HG03196 (cell line): ENCODE data around the gene IZUMO1.

Experiments used
- ATAC-seq: cut with Tn5 transposase; IDR thresholded peaks from one replicate; pipeline ENCODE4 v1.9.1; 2021; ENCODE audit not compliant: unreplicated experiment

Gene IZUMO1

GRCh38 chr19:48757741-48758144 is 11.0 kb upstream of the IZUMO1 start:
- no peak for ATAC-seq

DNA sequence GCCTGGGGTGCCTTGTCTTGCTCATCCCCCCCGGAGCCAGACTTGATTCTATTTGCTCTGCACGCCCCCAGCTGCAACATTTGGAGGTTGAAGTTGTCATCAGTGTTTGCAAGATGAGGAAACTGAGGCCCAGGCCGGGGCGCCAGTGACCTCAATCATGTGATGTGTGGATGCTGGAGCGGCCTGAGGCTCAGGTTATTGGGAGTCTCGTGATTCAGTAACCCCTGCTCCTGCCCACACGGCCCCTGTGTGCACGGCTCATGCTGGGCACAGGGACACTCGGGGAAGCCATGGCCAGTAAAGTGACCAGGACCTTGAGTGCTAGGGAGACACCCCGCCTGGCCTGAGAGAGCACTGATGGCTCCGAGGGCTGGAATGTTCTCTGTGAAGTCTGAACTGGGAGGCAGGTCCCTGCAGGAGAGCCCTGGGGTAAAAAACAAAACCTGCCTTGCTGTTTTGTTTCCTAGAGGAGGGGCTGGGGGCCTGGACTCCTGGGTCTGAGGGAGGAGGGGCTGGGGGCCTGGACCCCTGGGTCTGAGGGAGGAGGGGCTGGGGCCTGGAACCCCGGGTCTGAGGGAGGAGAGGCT is 10.5 kb upstream of the IZUMO1 start:
- ATAC-seq = no peak

GRCh38 chr19:48756686-48757085 is 10.0 kb upstream of the IZUMO1 start:
- ATAC-seq = no peak

GRCh38 chr19:48756212-48756611 is 9.5 kb upstream of the IZUMO1 start:
- ATAC-seq = no peak

GRCh38 chr19:48755787-48756186 is 9.1 kb upstream of the IZUMO1 start:
- ATAC-seq = no peak

DNA sequence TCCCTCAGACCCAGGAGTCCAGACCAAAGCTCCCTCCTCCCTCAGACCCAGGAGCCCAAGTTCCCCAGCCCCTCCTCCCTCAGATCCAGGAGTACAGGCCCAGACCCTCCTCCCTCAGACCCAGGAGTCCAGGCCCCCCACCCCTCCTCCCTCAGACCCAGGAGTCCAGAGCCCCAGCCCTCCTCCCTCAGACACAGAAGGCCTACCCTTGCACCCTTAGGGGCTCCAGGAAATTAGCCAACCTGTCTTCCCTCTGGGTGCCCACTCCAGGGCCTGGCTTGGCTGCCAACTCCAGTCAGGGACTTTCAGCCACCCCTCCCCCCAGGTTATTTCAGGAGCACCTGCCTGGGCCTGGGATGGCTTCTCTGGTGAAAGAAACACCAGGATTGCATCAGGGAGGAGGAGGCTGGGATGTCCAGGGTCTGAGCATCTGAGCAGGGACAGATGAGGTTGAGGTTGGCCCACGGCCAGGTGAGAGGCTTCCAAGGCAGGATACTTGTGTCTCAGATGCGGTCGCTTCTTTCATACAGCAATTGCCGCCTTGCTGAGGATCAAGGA is 8.5 kb upstream of the IZUMO1 start, which contains the start of gene FGF21:
FGF21 (plus strand) TSS at position 441 of the 558 bp plus-strand sequence. CDS start 713 bp downstream, outside the sequence.
- ATAC-seq = no peak

GRCh38 chr19:48752496-48753365 is 6.0 kb upstream of the IZUMO1 start, which contains the start of gene FUT1:
Gene FUT1 (minus strand): TSS chr19:48752641. CDS start chr19:48751281, 1,360 bp downstream.
- ATAC-seq = no peak

DNA sequence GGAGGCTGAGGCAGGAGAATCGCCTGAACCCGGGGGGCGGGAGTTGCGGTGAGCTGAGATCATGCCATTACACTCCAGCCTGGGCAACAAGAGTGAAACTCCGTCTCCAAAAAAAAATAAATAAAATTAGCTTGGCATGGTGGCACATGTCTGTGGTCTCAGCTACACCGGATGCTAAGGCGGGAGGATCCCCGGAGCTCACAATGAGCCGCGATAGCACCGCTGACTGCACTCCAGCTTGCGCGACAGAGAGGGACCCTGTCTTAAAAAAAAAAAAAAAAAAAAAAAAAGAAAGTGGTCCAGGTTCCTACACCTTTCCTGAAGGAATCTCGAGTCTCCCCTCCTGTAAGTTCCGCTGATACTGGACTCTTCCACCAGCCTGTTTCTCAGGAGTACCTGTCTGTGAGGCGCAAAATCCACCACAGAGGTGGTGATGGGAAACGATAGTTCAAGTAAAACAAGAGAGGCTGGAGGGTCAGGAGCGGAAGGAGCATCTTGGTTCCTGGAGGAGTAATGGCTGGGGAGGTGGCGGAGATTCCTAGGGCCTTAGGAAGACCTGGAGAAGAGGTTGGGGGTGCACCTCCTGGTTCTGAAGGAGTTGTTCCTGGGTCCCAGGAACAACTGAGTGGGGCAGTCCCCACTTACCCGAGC is 5.3 kb upstream of the IZUMO1 start:
- ATAC-seq = no peak

DNA sequence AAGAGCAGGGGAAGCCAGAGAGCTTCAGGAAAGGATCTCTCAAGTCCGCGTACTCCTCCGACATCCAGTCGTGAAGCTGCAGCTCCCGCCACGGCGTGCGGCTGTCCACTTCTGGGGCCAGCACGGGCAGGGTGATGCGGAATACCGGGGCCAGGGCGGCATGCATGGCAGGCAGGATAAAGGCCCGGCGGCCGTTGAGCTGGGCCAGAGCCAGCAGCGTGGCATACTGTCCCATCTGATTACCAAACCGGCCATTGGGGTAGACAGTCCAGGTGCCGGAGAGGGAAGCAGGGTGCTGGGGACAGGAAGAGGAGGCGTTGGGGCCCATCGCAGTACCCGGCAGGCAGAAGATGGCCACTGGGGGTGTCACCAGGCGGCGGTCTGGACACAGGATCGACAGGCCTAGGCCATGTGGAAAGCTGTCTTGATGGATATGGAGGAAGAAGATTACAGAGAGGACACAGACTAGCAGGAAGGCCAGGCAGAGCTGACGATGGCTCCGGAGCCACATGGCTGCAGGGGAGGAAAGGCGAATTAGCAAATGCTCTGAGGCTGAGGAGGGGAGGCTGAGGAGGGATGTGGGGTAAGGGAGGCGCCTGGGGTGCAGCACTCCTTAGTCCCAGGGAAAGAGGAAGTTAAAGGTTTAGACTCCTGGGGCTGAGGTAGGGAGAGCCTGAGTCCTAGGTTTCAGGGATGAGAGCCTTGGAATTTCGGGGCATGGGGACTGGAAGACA is 4.2 kb upstream of the IZUMO1 start:
- ATAC-seq = no peak

GRCh38 chr19:48750351-48750750 is 3.6 kb upstream of the IZUMO1 start:
- no peak for ATAC-seq

DNA sequence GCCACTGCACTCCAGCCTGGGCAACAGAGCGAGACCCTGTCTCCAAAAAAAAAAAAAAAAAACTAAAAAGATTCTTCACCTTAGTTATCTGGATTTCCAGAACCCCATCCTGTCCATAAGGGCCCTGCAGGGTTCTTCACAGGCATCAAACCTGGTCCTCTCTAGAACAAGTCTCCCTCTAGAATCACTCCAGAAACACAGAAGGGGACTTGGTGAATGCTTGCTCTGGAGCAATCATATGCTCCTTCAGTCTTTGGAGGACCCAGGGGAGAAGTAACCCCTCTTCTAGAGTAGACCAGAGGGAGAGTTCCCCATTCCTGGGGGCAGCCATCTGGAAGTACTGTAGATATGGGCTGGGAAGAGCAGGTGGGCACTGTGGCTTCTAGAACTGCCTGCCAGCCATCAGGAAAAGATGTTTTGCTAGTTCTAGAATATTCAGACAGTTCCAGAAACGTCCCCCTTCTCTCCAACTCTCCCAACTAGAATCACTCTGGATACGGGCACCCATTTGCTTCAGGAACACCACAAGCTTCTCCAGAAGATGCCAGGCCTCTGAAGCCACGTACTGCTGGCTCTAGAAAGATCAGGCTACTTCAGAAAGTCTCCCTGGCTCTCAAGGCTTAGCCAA is 3.0 kb upstream of the IZUMO1 start:
- ATAC-seq = no peak

- no peak for ATAC-seq
Observed at GRCh38 chr19:48746110-48746509, 599 bp downstream of the IZUMO1 start.

DNA sequence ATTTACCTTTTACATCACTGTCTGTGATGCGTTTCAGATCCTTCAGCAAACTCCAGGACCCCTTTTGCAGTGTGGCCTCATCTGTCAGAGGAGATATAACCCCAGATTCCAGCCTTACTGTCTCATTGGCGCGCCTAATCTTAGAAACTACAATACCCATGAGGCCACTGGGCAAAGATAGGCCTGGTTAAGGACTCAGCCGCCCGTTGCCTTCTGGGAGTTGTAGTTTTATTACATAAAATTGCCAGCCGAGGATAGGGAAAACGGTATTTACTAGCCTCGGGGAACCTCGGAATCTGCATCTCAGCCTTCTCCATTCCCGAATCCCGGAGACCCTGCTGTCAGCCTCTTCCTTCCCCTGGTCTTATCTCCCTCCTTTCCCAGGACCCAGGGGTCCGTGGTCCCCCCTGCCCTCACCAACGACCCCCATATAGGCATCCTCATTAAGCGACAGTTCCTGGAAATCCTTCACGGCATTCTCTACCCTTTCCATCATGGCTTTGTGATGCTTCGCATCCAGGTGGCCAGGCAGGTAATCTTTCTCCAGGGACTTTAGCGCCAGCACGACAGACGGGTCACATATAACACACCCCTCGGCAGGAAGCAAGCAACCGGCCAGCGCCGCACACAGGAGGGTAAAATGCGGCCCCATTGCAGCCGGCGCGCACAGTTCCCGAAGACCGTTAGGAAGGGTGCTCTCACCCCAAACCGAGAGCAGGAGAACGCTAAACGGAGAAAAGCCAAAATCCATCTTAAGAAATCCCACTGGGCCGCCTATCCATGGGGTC is 1.3 kb downstream of the IZUMO1 start:
- no peak for ATAC-seq

DNA sequence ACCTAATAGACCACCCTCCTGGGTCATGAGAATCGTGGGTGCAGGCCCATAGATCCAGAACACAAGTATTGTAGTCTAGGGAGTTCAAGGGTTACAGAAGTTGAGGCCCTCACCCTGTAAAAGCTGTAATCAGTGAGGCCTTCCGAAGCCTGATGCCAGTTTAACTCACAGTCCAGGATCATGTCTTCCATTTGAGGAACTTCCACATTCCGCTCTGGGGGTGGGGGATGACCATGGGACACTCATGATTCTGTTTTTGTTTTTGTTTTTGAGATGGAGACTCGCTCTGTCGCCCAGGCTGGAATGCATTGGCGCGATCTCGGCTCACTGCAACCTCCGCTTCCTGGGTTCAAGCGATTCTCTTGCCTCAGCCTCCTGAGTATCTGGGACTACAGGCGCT is 4.6 kb downstream of the IZUMO1 start:
- ATAC-seq = no peak

DNA sequence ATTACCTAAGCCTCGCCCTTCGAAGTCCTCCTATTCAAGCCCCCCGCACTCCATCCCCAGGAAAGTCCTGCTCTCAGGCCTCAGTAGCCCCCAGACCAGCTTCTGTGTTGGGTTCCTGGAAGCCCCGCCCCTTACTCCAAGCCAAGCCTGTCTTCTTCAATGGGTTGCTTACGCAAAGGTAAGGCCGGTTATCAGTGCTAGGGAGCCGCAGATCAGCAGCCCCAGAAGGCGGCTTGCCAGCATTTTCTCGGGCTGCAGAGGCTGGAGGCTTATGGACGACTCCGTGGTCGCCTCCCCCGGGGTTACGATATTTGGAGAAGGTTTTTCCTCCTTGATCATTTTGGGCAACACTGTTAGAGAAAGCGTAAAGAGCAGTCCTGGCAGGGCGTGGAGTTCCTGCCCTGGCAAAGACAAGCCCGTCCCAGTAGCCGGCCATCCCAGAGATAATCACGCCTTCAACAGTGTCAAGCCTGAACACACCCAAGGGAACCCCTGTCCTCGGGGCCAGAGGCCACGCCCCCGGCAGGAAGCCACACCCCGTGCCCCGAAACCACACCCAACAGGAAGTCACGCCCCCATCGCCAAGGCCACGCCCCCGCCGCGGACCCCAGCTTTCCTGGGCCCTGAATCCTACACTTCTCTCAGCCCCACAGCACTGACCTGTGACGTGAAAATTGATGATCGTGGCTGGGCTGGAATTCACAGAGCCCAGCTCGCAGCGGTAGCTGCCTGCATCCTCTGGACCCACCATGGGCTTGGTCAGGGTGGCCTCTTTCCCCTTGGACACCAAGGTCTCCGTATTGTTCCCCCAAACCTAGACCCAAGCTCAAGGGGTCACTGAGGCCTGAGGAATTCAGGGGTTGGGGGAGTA is 5.3 kb downstream of the IZUMO1 start:
- no peak for ATAC-seq

DNA sequence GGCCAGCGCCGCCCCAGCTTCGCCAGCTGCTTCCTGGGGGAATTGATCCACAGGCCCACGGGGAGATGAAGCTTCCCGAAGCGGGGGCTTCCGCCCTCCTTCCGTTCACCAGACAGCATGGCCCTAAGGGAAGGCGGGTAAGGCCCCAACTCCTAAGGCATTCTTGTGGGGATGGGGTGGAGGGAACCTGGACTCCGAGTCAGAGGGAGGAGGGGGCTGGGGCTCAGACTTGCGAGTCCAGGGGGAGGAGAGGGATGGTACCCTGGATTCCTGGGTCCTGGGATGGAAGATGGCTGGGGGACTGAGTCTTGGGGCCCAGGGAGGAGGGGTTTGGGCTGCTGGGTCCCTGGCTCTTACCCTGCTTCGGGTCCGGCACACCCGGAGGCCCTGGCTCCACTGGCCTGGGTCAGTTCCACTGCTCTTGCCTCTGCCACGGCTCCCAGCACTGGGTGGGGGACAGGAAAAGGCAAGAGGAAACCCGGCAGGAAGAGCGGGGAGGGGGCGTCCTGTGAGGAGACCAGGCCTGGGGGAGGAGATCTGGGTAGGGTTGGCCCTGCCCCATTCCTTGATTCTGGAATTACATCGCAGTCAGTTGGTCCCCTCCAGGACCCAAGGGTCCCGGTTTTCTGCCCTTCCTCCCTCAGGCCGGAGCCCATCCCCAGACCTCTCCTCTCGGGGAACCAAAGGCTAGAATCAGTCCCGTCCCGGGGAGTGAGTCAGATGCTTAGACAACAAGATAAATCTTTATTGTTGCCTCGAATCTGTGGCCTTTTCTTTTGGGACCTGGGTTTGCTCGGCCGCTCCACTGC is 6.3 kb downstream of the IZUMO1 start, which contains the start of gene RASIP1:
RASIP1 (minus strand) TSS at position 447 of the 809 bp plus-strand sequence; CDS start at position 119, 328 bp downstream.
- no peak for ATAC-seq

DNA sequence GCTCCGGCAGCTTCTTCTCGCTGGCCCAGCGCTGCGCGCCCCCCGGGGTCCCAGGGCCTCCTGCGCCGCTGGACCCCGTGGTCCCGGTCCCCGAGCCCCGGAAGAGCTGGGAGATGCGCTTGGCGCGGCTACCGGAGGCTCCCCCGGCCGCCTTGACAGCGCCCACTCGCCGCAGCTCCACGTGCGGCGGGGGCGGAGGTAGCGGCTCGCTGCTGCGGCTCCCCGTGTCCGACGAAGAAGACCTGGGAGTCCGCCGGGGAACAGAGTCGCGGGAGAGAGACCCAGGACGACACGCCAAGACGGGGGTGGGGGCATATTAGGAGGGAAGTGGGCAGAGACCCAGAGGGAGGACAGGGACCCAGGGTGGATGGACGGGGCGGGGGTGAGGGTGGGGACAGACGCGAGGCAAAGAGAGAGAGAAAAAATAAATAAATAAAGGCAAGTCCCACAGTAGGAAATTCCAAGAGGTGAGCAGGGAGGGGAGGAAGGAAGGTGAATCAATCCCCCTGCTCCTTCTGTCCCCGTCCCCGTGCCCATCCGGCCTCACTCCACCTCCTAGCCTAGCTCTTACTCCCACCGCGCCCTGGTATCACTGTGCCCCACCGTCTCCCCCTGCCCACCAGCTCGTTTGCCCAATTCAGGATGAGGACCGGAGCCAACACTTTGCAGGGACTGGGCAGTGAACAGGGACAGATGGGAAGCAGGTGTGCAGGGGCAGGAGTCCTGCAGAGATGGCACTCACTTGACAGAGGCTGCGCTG is 7.1 kb downstream of the IZUMO1 start:
- no peak for ATAC-seq
